K562 (cell line): ENCODE data around the gene PODXL2. TPM values are rescaled to one million over a fixed set of nuclear protein-coding genes. Genes with fewer than 3 reads are reported as not detected.

Experiments
- ATAC-seq: fragments of 200-7000 bp; cut with Tn5 transposase; 3 replicates; pipeline ENCODE4 v1.9.1; 2020; ENCODE audit warnings: moderate library complexity
- BruUV-seq: library from RNA; stranded (reverse); fragments of 400-500 nt; replicated peaks from 2 replicates; lab custom pipeline; 2021; lab: Mats Ljungman, UMichigan
- CTCF ChIA-PET: fragments of 300-600 bp; formaldehyde crosslinking; extraction: SDS; loops from one replicate; lab custom pipeline; 2021; ENCODE audit warnings: low intra/inter-chr PET ratio; lab: Yijun Ruan, JAX
- POLR2A ChIA-PET: fragments of 300-600, 350-650 bp; sonication (Branson Sonifier 250); formaldehyde crosslinking; extraction: SDS; loops from one replicate; lab custom pipeline; 2021; ENCODE audit warnings: antibody characterized with exemption, inconsistent platforms; lab: Yijun Ruan, JAX
- DNase-seq, 4 experiments: peaks; one replicate each; pipeline versions ENCODE4 v3.0.0 to v3.0.0-alpha.2; 2011 to 2018; ENCODE audit warnings: low spot score in 3 of 4, mixed read lengths in 3 of 4; ENCODE audit errors: extremely low read depth in 1 of 4
- FAIRE-seq: peaks from 2 replicates; lab custom pipeline; 2011; peaks lifted over from hg19 to GRCh38; lab: Jason Lieb, UNC
- H2AFZ ChIP-seq: 2 replicates; pipeline ENCODE4 v1.6.0; 2011; ENCODE audit warnings: low read depth, low read length, control low read depth, inconsistent platforms
- H3K27ac ChIP-seq: fragments of 200-600 bp; 3 replicates; pipeline ENCODE4 v1.8.0; 2011; ENCODE audit warnings: low read depth, mild to moderate bottlenecking, control low read depth, inconsistent platforms, low read length, moderate library complexity, mixed read lengths; ENCODE audit errors: extremely low read depth
- H3K27me3 ChIP-seq, 2 experiments: fragments of 300-600 bp in 1 of 2; 2 replicates in 1 of 2; 3 replicates in 1 of 2; pipeline versions ENCODE4 v1.6.0 to v1.8.0; 2011; ENCODE audit warnings: inconsistent platforms in 2 of 2, low read length in 2 of 2, mild to moderate bottlenecking in 1 of 2, mixed read lengths in 1 of 2, moderate library complexity in 1 of 2; ENCODE audit not compliant: control insufficient read depth in 2 of 2, insufficient read depth in 2 of 2
- H3K36me3 ChIP-seq: fragments of 300-600 bp; 3 replicates; pipeline ENCODE4 v1.8.0; 2011; ENCODE audit warnings: mild to moderate bottlenecking, low read length, inconsistent platforms; ENCODE audit not compliant: control insufficient read depth, insufficient read depth
- H3K4me1 ChIP-seq, 2 experiments: fragments of 200-600 bp in 1 of 2; replicated peaks in 1 of 2; 2 replicates in 1 of 2; 3 replicates in 1 of 2; pipeline versions ENCODE4 v1.5.1 to v1.8.0; 2011; ENCODE audit warnings: inconsistent platforms in 2 of 2, low read length in 2 of 2, mild to moderate bottlenecking in 1 of 2, mixed read lengths in 1 of 2, moderate library complexity in 1 of 2; ENCODE audit not compliant: control insufficient read depth in 2 of 2, insufficient read depth in 2 of 2
- H3K4me2 ChIP-seq: 2 replicates; pipeline ENCODE4 v1.6.1; 2011; ENCODE audit warnings: low read length, control low read depth, inconsistent platforms, mixed read lengths; ENCODE audit not compliant: insufficient read depth
- H3K4me3 ChIP-seq: fragments of 200-600 bp; sonication (generic), shearing (Covaris generic); 2 replicates; pipeline ENCODE4 v1.5.1; 2016; ENCODE audit warnings: control low read depth, inconsistent platforms
- H3K79me2 ChIP-seq: fragments of 200-600 bp; 3 replicates; pipeline ENCODE4 v1.8.0; 2011; ENCODE audit warnings: low read length, inconsistent platforms; ENCODE audit not compliant: control insufficient read depth, insufficient read depth
- H3K9ac ChIP-seq, 2 experiments: 2 replicates each; pipeline versions ENCODE4 v1.6.0 to v1.6.1; 2011; ENCODE audit warnings: low read depth in 2 of 2, low read length in 2 of 2, control low read depth in 1 of 2, inconsistent platforms in 1 of 2, mild to moderate bottlenecking in 1 of 2, mixed read lengths in 1 of 2; ENCODE audit not compliant: insufficient read depth in 1 of 2
- H3K9me1 ChIP-seq: one replicate; pipeline ENCODE4 v1.6.0; 2011; ENCODE audit warnings: inconsistent platforms, mild to moderate bottlenecking, low read length, moderate library complexity; ENCODE audit not compliant: control insufficient read depth, insufficient read depth
- H3K9me3 ChIP-seq: replicated peaks from 2 replicates; pipeline ENCODE4 v1.5.1; 2011; ENCODE audit warnings: low read depth, low read length, inconsistent platforms; ENCODE audit not compliant: control insufficient read depth, insufficient read depth
- H4K20me1 ChIP-seq: replicated peaks from 2 replicates; pipeline ENCODE4 v1.6.1; 2011; ENCODE audit warnings: low read length, inconsistent platforms, mixed read lengths; ENCODE audit not compliant: control insufficient read depth, insufficient read depth
- BHLHE40 ChIP-seq: IDR thresholded peaks from 2 replicates; pipeline ENCODE4 v1.6.1; 2011; ENCODE audit warnings: low read length, improper control_type of control experiment
- FOSL1 ChIP-seq: fragments of 200-800 bp; sonication (Bioruptor generic); conservative IDR thresholded peaks from 2 replicates; pipeline ENCODE4 v1.6.1; 2016; ENCODE audit warnings: missing genetic modification characterization, missing compliant biosample characterization
- HDAC8 ChIP-seq: fragments of 450-650 bp; IDR thresholded peaks from 2 replicates; pipeline ENCODE4 v1.6.1; 2016; ENCODE audit warnings: mild to moderate bottlenecking, missing genetic modification characterization, moderate library complexity, missing compliant biosample characterization
- IRF9 ChIP-seq: fragments of 450-650 bp; IDR thresholded peaks from 2 replicates; pipeline ENCODE4 v1.6.1; 2016; ENCODE audit warnings: missing biosample characterization, missing genetic modification characterization
- JUND ChIP-seq, 2 experiments: IDR thresholded peaks; 2 replicates in 1 of 2; 3 replicates in 1 of 2; pipeline ENCODE4 v1.6.1; 2011; ENCODE audit warnings: borderline replicate concordance in 2 of 2, low read depth in 2 of 2, low read length in 2 of 2, improper control_type of control experiment in 1 of 2, missing biosample characterization in 1 of 2, missing genetic modification characterization in 1 of 2, missing genetic modification reagents in 1 of 2
- POLR2H ChIP-seq: IDR thresholded peaks from 2 replicates; pipeline ENCODE4 v1.6.1; 2016; ENCODE audit warnings: missing genetic modification characterization, low read depth, mild to moderate bottlenecking, control low read depth, missing compliant biosample characterization, moderate library complexity
- STAG1 ChIP-seq: sonication (generic); formaldehyde crosslinking; IDR thresholded peaks from 2 replicates; pipeline ENCODE4 v1.5.0; 2020; ENCODE audit warnings: missing genetic modification reagents, borderline replicate concordance
- ZKSCAN1 ChIP-seq: fragments of 150-350 bp; IDR thresholded peaks from 2 replicates; pipeline ENCODE4 v1.6.1; 2016; ENCODE audit warnings: low read depth, low read length
- WGBS: fragments of 100-300 bp; shearing (Covaris generic); methylation state at CpG from one replicate; pipeline ENCODE4 v1.1.6; 2016; ENCODE audit warnings: low coverage, mixed read lengths; ENCODE audit not compliant: insufficient coverage; ENCODE audit errors: missing lambda C conversion rate; 5-methylcytosine and 5-hydroxymethylcytosine counted together
- in situ Hi-C: fragments of 300-500 bp; cut with MboI; formaldehyde crosslinking; loops from 4 replicates; pipeline ENCODE4 v1.15.0; 2018; ENCODE audit warnings: inconsistent platforms, mixed read lengths
- intact Hi-C: fragments of 100-400 bp; cut with micrococcal nuclease; formaldehyde crosslinking; loops from 2 replicates; pipeline ENCODE4 v1.14.2; 2022
- polyA plus RNA-seq, 8 experiments: library from polyadenylated mRNA; depleted of rRNA in 4 of 8; stranded (reverse) in 5 of 8; unstranded in 3 of 8; fragments of >200 nt; fragmentation: Nextera tagmentation in 2 of 8; fragmentation: Illumina TruSeq in 1 of 8; extraction: Ambion mirVana in 2 of 8; extraction: Trizol in 1 of 8; gene quantifications; 2 replicates each; pipeline versions ENCODE4 v1.2.1 to v1.2.3, GENCODE V29; 2011 to 2014; ENCODE audit warnings: inconsistent platforms in 1 of 8, missing spikeins in 1 of 8
- total RNA-seq, 7 experiments: library from RNA; depleted of rRNA in 6 of 7; stranded (reverse); fragments of >200 nt in 6 of 7; fragmentation: Illumina TruSeq in 2 of 7; extraction: Trizol in 2 of 7; gene quantifications; 2 replicates each; pipeline versions ENCODE4 v1.2.1 to v1.2.3, GENCODE V29; 2011 to 2021; ENCODE audit warnings: low replicate concordance in 1 of 7

Gene PODXL2
- total and polyA plus RNA-seq, 9 of the 15 experiments (the other 6 are each of a cell fraction or from before 2014, with no cell fraction given), result 0.03 to 52.5 (median 21.9) TPM

- WGBS, result 49% methylated on average over 9 of the region's 12 CpGs
- peaks cover 4% of the 10 kb centered on the region; the same call in 1 of the 2 replicates for H4K20me1 ChIP-seq
- no peaks in the 10 kb centered on the region for H3K27me3 ChIP-seq
- CTCF ChIA-PET, result no interaction called here
- H2AFZ ChIP-seq, result no peak overlapping the region
- DNase-seq (peak in 2 of 4 experiments; percentile 28 to 32), FAIRE-seq (no peak), ATAC-seq (no peak)
- no peak overlapping the region for H3K9ac ChIP-seq
- TF ChIP-seq BHLHE40 (0 out of 2 replicates have a peak, but pooled peaks have one; percentile 7), ZKSCAN1 (no peak), STAG1 (CRISPR knock-in tag) (no peak), POLR2H (tag) (no peak), FOSL1 (tag) (peak; percentile 61), IRF9 (tag) (no peak), JUND (IDR thresholded peaks at IDR 0.05; ENCODE audit: borderline replicate concordance, low read depth, low read length) (peak; percentile 43; the same call in 1 of the 2 replicates), JUND (tag; IDR thresholded peaks at IDR 0.05; ENCODE audit: borderline replicate concordance, low read depth, low read length) (no peak), HDAC8 (tag) (no peak)
- intact Hi-C loops (no loop called here), in situ Hi-C loops (no loop called here)
- H3K4me2 ChIP-seq, result no peak overlapping the region
- H3K4me1 ChIP-seq, result peaks cover 9 to 10% of the 10 kb centered on the region in 2 experiments; a peak in 4 of 5 replicates
- peaks cover 6% of the 10 kb centered on the region; the same call in 2 of the 3 replicates for H3K36me3 ChIP-seq
- BruUV-seq, result no TSS peak
- H3K27ac ChIP-seq, result no peak overlapping the region
- peaks cover 4% of the 10 kb centered on the region for H3K9me1 ChIP-seq
- peaks cover 35% of the 10 kb centered on the region for H3K79me2 ChIP-seq
- H3K9me3 ChIP-seq, result no peaks in the 10 kb centered on the region
- no peak overlapping the region for H3K4me3 ChIP-seq
- POLR2A ChIA-PET, result interaction anchor here (1.3 kb wide), 1 partner anchor 36 kb away, joined by 5 read pairs; no protein-coding TSS in a partner anchor
Measured at GRCh38 chr3:127634653-127635052, 5.7 kb downstream of the PODXL2 start.
